Chondrocyte (in vitro differentiated cells): ENCODE data around the gene SSNA1. TPM values are rescaled to one million over a fixed set of nuclear protein-coding genes. Genes with fewer than 3 reads are reported as not detected.

ENCODE experiments used
- DNase-seq: peaks from one replicate; pipeline ENCODE4 v3.0.0; 2021; ENCODE audit warnings: mixed read lengths, low spot score
- H3K27ac Mint-ChIP-seq: one replicate; pipeline ENCODE4 v1.8.0; 2021; ENCODE audit warnings: mild to moderate bottlenecking, moderate library complexity, mixed read lengths; ENCODE audit not compliant: unreplicated experiment
- H3K27me3 Mint-ChIP-seq: 2 replicates; pipeline ENCODE4 v1.8.0; 2021; ENCODE audit warnings: low read depth, mixed read lengths
- H3K36me3 Mint-ChIP-seq: 2 replicates; pipeline ENCODE4 v1.8.0; 2021; ENCODE audit warnings: low read depth, mixed read lengths
- H3K4me1 Mint-ChIP-seq: 2 replicates; pipeline ENCODE4 v1.8.0; 2021; ENCODE audit warnings: low read depth, mild to moderate bottlenecking, mixed read lengths
- H3K4me3 Mint-ChIP-seq: one replicate; pipeline ENCODE4 v1.8.0; 2021; ENCODE audit warnings: mild to moderate bottlenecking, moderate library complexity, mixed read lengths; ENCODE audit not compliant: unreplicated experiment
- H3K9me3 Mint-ChIP-seq: 2 replicates; pipeline ENCODE4 v1.8.0; 2021; ENCODE audit warnings: low read depth, mixed read lengths
- CTCF ChIP-seq: fragments of 200-600 bp; sonication (generic); IDR thresholded peaks from 2 replicates; pipeline ENCODE4 v1.5.0; 2021; ENCODE audit warnings: antibody characterized with exemption, mild to moderate bottlenecking, moderate library complexity
- total RNA-seq: library from RNA; stranded (reverse); gene quantifications from 3 replicates; pipeline ENCODE4 v1.2.1, GENCODE V29; 2021

The SSNA1 gene
- total RNA-seq, 1 donor from 2014 or later: 55.5 TPM

- no peak overlapping the region for H3K4me3 Mint-ChIP-seq
- no peaks in the 10 kb centered on the region for H3K9me3 Mint-ChIP-seq
- H3K27ac Mint-ChIP-seq: no peak overlapping the region
- peaks cover 4% of the 10 kb centered on the region for H3K27me3 Mint-ChIP-seq
- no peak for TF ChIP-seq CTCF
- peaks cover 8% of the 10 kb centered on the region for H3K36me3 Mint-ChIP-seq
- no peak for DNase-seq
- H3K4me1 Mint-ChIP-seq: no peaks in the 10 kb centered on the region
Observed at GRCh38 chr9:137174722-137175293, 13.7 kb upstream of the SSNA1 start.

GRCh38 chr9:137175345-137175961 lies 13.0 kb upstream of the SSNA1 start:
- H3K27me3 Mint-ChIP-seq: peaks cover 2% of the 10 kb centered on the region
- no peak overlapping the region for H3K27ac Mint-ChIP-seq
- H3K36me3 Mint-ChIP-seq: peaks cover 11% of the 10 kb centered on the region
- H3K9me3 Mint-ChIP-seq: no peaks in the 10 kb centered on the region
- no peak overlapping the region for H3K4me3 Mint-ChIP-seq
- no peak for DNase-seq
- no peak for TF ChIP-seq CTCF
- H3K4me1 Mint-ChIP-seq: no peaks in the 10 kb centered on the region

- Mint-ChIP-seq H3K36me3 (peaks cover 11% of the 10 kb centered on the region), H3K4me1 (no peaks in the 10 kb centered on the region), H3K4me3 (no peak overlapping the region), H3K27ac (no peak overlapping the region), H3K27me3 (no peaks in the 10 kb centered on the region), H3K9me3 (no peaks in the 10 kb centered on the region)
- no peak for DNase-seq
- peak; percentile 72 for TF ChIP-seq CTCF
Observed at GRCh38 chr9:137176302-137177182, 11.9 kb upstream of the SSNA1 start.

- no peaks in the 10 kb centered on the region for H3K4me1 Mint-ChIP-seq
- DNase-seq: no peak
- H3K36me3 Mint-ChIP-seq: peaks cover 14% of the 10 kb centered on the region
- TF ChIP-seq CTCF: no peak
- no peak overlapping the region for H3K27ac Mint-ChIP-seq
- no peaks in the 10 kb centered on the region for H3K27me3 Mint-ChIP-seq
- no peaks in the 10 kb centered on the region for H3K9me3 Mint-ChIP-seq
- no peak overlapping the region for H3K4me3 Mint-ChIP-seq
Observed at GRCh38 chr9:137178201-137178938, 10.1 kb upstream of the SSNA1 start.
